Stimulated activated CD4-positive, alpha-beta T cell treated with anti-CD3 and anti-CD28 coated beads, Interleukin-4, amount 100 ng/mL, for 24 hours (primary cell): ENCODE measurements around the gene SPANXC.
"Not testable (repeated sequence)": the region's sequence is repeated elsewhere in the genome, so short reads cannot be mapped to it uniquely, and the experiment has no call there.

Experiments
- DNase-seq: peaks from one replicate; pipeline ENCODE4 v3.0.0-alpha.2; 2020

Gene SPANXC, protein sequence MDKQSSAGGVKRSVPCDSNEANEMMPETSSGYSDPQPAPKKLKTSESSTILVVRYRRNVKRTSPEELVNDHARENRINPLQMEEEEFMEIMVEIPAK

GRCh38 chrX:141242417-141242816 is at the start of gene SPANXC:
TSS of gene SPANXC (minus strand) at chrX:141242517. CDS start at chrX:141242457, 60 bp downstream.
- DNase-seq: not testable (repeated sequence)

DNA sequence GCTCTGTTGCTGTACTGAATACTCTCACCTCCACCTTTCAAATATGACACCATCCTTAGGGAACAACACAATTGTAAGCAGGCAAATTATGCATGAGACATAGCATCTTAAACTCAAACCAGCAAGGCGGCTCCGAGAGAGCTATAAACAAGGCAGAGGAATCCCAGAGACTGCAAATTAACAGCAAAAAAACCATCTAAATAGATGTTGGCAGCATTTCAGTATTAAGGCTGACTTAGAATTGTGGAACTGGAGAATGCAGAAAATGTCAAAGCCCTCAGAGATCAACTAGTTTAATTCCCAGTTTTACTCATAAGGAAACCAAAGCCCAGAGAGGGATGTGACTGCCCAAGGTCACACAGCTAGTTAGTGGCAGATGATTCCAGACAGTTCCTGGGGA is 37.2 kb upstream of the SPANXC start:
- no peak for DNase-seq

- no peak for DNase-seq
These were observed 36.0 kb upstream of the SPANXC start for GRCh38 chrX:141278306-141278705.

DNA sequence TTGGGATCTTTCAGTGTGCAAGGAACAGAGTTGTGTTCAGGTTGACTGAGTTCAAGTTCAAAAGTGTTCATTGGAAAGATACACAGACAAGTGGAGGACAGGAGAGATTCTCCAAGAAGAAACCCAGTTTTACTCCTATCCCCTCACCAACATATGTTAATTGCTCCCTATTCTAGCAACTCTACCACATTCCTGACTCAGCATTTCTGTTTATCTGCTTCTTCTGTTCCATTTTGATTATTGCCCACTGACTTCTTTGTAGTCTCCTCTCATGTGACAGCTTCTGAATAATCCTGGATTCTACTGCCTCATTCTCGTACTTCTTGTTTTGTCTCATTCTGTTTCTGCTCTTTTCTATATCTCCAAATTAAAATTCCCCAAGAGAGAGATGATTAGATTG is 15.8 kb upstream of the SPANXC start:
- DNase-seq: no peak

- no peak for DNase-seq
These were observed 20.7 kb downstream of the SPANXC start for GRCh38 chrX:141221611-141222010.

DNA sequence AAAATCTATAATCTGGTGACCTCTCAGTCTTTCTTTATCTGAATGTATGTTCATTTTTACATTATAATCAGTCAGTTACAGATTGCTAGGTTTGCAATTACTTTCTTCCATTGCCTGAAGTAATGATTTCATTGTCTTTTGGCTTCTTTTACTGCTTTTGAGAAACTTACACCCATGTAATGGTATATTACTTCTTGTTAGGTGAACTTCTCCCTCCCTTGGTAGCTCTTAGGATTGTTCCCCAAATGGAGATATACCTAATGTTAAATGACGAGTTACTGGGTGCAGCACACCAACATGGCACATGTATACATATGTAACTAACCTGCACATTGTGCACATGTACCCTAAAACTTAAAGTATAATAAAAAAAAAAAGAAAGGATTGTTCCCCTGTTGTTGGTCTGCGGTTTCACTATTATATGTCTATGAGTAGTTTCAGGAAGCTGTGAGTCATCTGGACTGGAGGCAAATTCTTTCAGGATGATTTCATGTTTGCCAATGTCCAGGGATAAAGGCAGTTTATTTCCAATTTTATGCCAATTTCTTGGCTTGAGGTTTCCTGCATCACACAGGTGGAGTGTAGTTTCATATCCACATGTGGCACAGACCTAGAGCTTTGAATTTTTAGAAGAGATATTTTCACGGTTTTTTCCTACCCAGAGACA is 21.8 kb downstream of the SPANXC start:
- DNase-seq: no peak

DNA sequence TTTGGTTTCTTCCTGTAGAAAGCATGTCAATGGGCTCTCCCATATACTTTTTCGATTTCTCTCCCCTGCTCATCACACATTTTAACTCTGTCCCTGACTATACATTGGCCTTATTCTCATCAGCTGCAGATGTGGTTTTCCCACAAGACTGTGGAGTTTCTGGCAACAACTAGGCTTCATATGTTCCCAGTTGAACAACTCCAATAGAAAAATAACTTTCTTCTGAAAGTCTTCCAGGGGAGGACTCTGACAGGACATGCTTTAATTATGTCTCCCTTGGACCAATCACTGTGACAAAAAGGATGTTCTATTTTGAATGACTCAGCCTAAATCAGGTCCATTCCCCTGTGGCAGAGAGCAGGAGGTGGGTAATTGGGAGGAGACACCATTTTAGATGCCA is 28.1 kb downstream of the SPANXC start:
- no peak for DNase-seq

GRCh38 chrX:141201962-141202361 is 40.4 kb downstream of the SPANXC start:
- DNase-seq: no peak
